Measurements from ENCODE around the gene ANKRD6. TPM values are rescaled to one million over a fixed set of nuclear protein-coding genes. Genes with fewer than 3 reads are reported as not detected.

ANKRD6 gene
- total RNA-seq, 1 experiment from 2014 or later = 2.4 TPM

DNA sequence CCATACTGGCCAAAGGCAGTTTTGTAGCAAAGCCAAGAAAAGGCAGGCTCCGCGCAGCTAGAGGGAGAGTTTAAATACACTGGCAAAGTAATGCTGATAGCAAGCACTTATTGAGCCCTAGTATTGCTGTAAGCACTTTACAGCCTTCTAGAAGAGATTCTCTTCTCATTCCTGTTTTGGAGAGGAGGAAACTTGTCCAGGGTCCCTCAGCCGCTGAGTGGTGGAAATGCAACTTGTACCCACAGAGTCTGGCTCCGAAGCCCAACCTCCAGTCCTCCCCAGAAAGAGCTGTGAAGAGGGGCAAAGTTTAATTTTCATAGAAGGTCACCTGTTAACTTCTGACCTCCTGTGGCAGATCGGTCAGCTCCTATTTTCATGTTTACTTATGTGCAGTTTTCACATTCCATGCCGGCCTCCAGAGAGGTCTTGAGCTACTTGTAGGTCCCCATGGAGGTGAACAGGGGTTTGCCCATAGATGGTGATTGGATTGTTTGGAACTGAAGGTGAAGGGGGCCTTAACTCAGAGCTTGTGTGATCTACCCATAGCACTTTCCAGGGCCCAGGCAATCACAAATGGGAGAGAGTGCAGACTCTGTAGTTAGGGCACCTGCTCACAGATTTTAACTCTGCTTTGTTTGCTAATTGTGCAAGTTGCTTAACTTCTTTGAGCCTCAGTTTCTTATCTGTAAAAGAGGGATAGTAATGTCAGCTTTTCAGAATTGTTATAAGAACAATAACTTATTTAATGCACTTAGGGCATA, 134.9 kb downstream of the ANKRD6 start:
- no TSS peak for BruUV-seq (replicated peaks)
- H3K27me3 ChIP-seq (ENCODE audit: control insufficient read depth, insufficient read depth, low read length) = no peaks in the 10 kb centered on the region
- ATAC-seq = no peak
- ChIA-PET CTCF (no interaction called here), POLR2A (no interaction called here)
- no peaks in the 10 kb centered on the region for H3K9me3 ChIP-seq (ENCODE audit: control insufficient read depth, insufficient read depth, low read depth, low read length)
- H3K27ac ChIP-seq (ENCODE audit: low read length) = no peak overlapping the region
- in situ Hi-C loops (cut with HindIII; ENCODE audit: low pct_unique_long_range_greater_than_20kb, low sequenced_read_pairs) (no loop called here), intact Hi-C loops (cut with micrococcal nuclease; ENCODE audit: unreplicated experiment) (no loop called here)
- H3K4me3 ChIP-seq (ENCODE audit: low read depth in 2 of 2, low read length in 2 of 2) = no peak overlapping the region
- DNase-seq (ENCODE audit: low read depth, low spot score) = no peak
- H3K36me3 ChIP-seq (ENCODE audit: control insufficient read depth, insufficient read depth, low read length) = no peaks in the 10 kb centered on the region
- H3K4me1 ChIP-seq (ENCODE audit: control insufficient read depth, insufficient read depth, low read length) = no peaks in the 10 kb centered on the region
- TF ChIP-seq SIN3A (IDR thresholded peaks at IDR 0.05; ENCODE audit: borderline replicate concordance, insufficient read depth, low read depth, low read length) = no peak
- no peak for TF ChIP-seq POLR2AphosphoS5 (IDR thresholded peaks at IDR 0.05; ENCODE audit: low read depth, low read length)
- TF ChIP-seq, protein P1, sequence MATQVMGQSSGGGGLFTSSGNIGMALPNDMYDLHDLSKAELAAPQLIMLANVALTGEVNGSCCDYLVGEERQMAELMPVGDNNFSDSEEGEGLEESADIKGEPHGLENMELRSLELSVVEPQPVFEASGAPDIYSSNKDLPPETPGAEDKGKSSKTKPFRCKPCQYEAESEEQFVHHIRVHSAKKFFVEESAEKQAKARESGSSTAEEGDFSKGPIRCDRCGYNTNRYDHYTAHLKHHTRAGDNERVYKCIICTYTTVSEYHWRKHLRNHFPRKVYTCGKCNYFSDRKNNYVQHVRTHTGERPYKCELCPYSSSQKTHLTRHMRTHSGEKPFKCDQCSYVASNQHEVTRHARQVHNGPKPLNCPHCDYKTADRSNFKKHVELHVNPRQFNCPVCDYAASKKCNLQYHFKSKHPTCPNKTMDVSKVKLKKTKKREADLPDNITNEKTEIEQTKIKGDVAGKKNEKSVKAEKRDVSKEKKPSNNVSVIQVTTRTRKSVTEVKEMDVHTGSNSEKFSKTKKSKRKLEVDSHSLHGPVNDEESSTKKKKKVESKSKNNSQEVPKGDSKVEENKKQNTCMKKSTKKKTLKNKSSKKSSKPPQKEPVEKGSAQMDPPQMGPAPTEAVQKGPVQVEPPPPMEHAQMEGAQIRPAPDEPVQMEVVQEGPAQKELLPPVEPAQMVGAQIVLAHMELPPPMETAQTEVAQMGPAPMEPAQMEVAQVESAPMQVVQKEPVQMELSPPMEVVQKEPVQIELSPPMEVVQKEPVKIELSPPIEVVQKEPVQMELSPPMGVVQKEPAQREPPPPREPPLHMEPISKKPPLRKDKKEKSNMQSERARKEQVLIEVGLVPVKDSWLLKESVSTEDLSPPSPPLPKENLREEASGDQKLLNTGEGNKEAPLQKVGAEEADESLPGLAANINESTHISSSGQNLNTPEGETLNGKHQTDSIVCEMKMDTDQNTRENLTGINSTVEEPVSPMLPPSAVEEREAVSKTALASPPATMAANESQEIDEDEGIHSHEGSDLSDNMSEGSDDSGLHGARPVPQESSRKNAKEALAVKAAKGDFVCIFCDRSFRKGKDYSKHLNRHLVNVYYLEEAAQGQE (IDR thresholded peaks at IDR 0.05; ENCODE audit: insufficient read depth in 1 of 2, low read depth in 2 of 2, low read length in 1 of 2) = no peak
- TF ChIP-seq, protein P2, sequence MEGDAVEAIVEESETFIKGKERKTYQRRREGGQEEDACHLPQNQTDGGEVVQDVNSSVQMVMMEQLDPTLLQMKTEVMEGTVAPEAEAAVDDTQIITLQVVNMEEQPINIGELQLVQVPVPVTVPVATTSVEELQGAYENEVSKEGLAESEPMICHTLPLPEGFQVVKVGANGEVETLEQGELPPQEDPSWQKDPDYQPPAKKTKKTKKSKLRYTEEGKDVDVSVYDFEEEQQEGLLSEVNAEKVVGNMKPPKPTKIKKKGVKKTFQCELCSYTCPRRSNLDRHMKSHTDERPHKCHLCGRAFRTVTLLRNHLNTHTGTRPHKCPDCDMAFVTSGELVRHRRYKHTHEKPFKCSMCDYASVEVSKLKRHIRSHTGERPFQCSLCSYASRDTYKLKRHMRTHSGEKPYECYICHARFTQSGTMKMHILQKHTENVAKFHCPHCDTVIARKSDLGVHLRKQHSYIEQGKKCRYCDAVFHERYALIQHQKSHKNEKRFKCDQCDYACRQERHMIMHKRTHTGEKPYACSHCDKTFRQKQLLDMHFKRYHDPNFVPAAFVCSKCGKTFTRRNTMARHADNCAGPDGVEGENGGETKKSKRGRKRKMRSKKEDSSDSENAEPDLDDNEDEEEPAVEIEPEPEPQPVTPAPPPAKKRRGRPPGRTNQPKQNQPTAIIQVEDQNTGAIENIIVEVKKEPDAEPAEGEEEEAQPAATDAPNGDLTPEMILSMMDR (IDR thresholded peaks at IDR 0.05) = no peak
- TF ChIP-seq TCF7L2 (IDR thresholded peaks at IDR 0.05; ENCODE audit: low read depth, low read length) = no peak

DNA sequence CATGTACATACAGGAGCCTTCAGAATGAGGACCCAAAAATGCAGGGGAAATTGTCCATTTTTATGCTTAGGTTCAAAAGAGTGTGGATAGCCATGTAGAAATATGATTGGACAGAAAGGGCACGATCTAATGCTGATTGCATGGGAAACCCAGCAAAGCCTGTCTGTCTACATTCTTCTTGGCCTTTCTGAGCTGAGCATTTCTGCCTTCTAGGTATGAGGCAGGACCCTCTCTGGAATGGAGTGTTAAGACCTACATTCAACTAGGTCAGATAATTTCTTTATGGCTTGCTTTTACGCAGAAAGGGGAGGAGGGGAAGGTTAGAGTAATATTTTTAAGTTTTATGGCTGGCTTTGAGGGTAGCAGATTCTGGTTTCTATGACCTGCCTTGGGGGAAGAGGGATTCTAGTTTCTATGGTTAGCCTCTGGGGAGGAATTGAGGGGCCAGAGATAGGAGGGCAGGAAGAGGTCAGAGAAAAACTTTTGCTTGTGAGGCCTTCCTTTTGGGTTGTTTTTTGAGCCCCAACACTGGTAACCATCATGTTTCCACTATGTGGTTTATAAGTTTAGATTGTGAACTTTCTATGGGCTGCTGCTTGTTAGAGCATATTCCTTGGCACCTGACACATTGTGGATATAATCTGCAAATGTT, 142.1 kb downstream of the ANKRD6 start:
- intact Hi-C loops (cut with micrococcal nuclease; ENCODE audit: unreplicated experiment) = no loop called here
- H3K4me1 ChIP-seq (ENCODE audit: control insufficient read depth, insufficient read depth, low read length) = no peaks in the 10 kb centered on the region
- BruUV-seq (replicated peaks) = no TSS peak
- ATAC-seq (no peak), DNase-seq (ENCODE audit: low read depth, low spot score) (no peak)
- no peak overlapping the region for H3K27ac ChIP-seq (ENCODE audit: low read length)
- H3K4me3 ChIP-seq (ENCODE audit: low read depth in 2 of 2, low read length in 2 of 2) = no peak overlapping the region
- no peaks in the 10 kb centered on the region for H3K9me3 ChIP-seq (ENCODE audit: control insufficient read depth, insufficient read depth, low read depth, low read length)
- ChIA-PET POLR2A (no interaction called here), CTCF (no interaction called here)
- in situ Hi-C loops (cut with HindIII; ENCODE audit: low pct_unique_long_range_greater_than_20kb, low sequenced_read_pairs) = no loop called here
- H3K36me3 ChIP-seq (ENCODE audit: control insufficient read depth, insufficient read depth, low read length) = no peaks in the 10 kb centered on the region
- H3K27me3 ChIP-seq (ENCODE audit: control insufficient read depth, insufficient read depth, low read length) = no peaks in the 10 kb centered on the region
- TF ChIP-seq SIN3A (IDR thresholded peaks at IDR 0.05; ENCODE audit: borderline replicate concordance, insufficient read depth, low read depth, low read length) (no peak), TCF7L2 (IDR thresholded peaks at IDR 0.05; ENCODE audit: low read depth, low read length) (no peak), POLR2AphosphoS5 (IDR thresholded peaks at IDR 0.05; ENCODE audit: low read depth, low read length) (no peak)
- TF ChIP-seq, protein P1 (IDR thresholded peaks at IDR 0.05; ENCODE audit: insufficient read depth in 1 of 2, low read depth in 2 of 2, low read length in 1 of 2) = no peak
- TF ChIP-seq, protein P2 (IDR thresholded peaks at IDR 0.05) = no peak
